H1 (cell line): ENCODE data around the gene MAS1. TPM values are rescaled to one million over a fixed set of nuclear protein-coding genes. Genes with fewer than 3 reads are reported as not detected.
"Not testable (repeated sequence)": the region's sequence is repeated elsewhere in the genome, so short reads cannot be mapped to it uniquely, and the experiment has no call there.

Experiments
- CTCF ChIA-PET: fragments of 300-600 bp; sonication (Branson Sonifier 250); formaldehyde crosslinking; loops from one replicate; lab custom pipeline; 2021; ENCODE audit not compliant: partially characterized antibody; lab: Charles Lee
- POLR2A ChIA-PET: fragments of 300-600 bp; sonication (Branson Sonifier 250); formaldehyde crosslinking; loops from one replicate; lab custom pipeline; 2021; ENCODE audit warnings: inconsistent platforms; ENCODE audit not compliant: partially characterized antibody; lab: Charles Lee
- DNase-seq, 2 experiments: peaks; one replicate each; pipeline versions ENCODE4 v3.0.0 to v3.0.0-alpha.2; 2010 to 2022; ENCODE audit warnings: low spot score in 2 of 2, low read depth in 1 of 2, mixed read lengths in 1 of 2
- FAIRE-seq: peaks from 2 replicates; lab custom pipeline; 2011; peaks lifted over from hg19 to GRCh38; lab: Jason Lieb, UNC
- H2AFZ ChIP-seq: 2 replicates; pipeline ENCODE4 v1.8.1; 2012; ENCODE audit warnings: low read length, inconsistent platforms
- H2AK5ac ChIP-seq: 2 replicates; pipeline ENCODE4 v1.6.1; 2013; ENCODE audit warnings: low read depth, low read length
- H2BK120ac ChIP-seq: replicated peaks from 2 replicates; pipeline ENCODE3; 2013; ENCODE audit warnings: low read depth, low read length, inconsistent platforms
- H2BK12ac ChIP-seq: 2 replicates; pipeline ENCODE4 v1.6.1; 2013; ENCODE audit warnings: low read depth, low read length
- H2BK15ac ChIP-seq: 2 replicates; pipeline ENCODE4 v1.6.1; 2013; ENCODE audit warnings: low read length
- H2BK20ac ChIP-seq: 2 replicates; pipeline ENCODE4 v1.6.1; 2013; ENCODE audit warnings: low read length
- H2BK5ac ChIP-seq: 2 replicates; pipeline ENCODE4 v1.6.1; 2013; ENCODE audit warnings: low read depth, low read length
- H3K14ac ChIP-seq: 2 replicates; pipeline ENCODE4 v1.6.1; 2013; ENCODE audit warnings: inconsistent platforms; ENCODE audit not compliant: insufficient read length
- H3K18ac ChIP-seq: 2 replicates; pipeline ENCODE4 v1.6.1; 2013; ENCODE audit warnings: low read length; ENCODE audit errors: extremely low read depth
- H3K23ac ChIP-seq: 2 replicates; pipeline ENCODE4 v1.6.1; 2013; ENCODE audit warnings: inconsistent platforms; ENCODE audit not compliant: insufficient read length
- H3K23me2 ChIP-seq: 2 replicates; pipeline ENCODE4 v1.6.1; 2013; ENCODE audit warnings: low read depth, low read length
- H3K27ac ChIP-seq: 2 replicates; pipeline ENCODE4 v1.6.1; 2011; ENCODE audit warnings: low read depth, low read length, inconsistent platforms
- H3K27me3 ChIP-seq, 4 experiments: replicated peaks in 1 of 4; 1 replicate in 1 of 4; 2 replicates in 3 of 4; pipeline versions ENCODE4 v1.6.1 to v1.8.1; 2011 to 2013; ENCODE audit warnings: low read length in 3 of 4, mild to moderate bottlenecking in 3 of 4, inconsistent platforms in 2 of 4, mixed read lengths in 2 of 4, moderate library complexity in 1 of 4; ENCODE audit not compliant: control insufficient read depth in 3 of 4, insufficient read depth in 3 of 4; ENCODE audit errors: extremely low read depth in 1 of 4
- H3K36me3 ChIP-seq, 4 experiments: 2 replicates each; pipeline versions ENCODE4 v1.6.1 to v1.8.1; 2011 to 2013; ENCODE audit warnings: mild to moderate bottlenecking in 4 of 4, low read length in 3 of 4, moderate library complexity in 2 of 4, control low read depth in 1 of 4, inconsistent platforms in 1 of 4; ENCODE audit not compliant: insufficient read depth in 4 of 4, control insufficient read depth in 2 of 4
- H3K4ac ChIP-seq: replicated peaks from 2 replicates; pipeline ENCODE3; 2013; ENCODE audit warnings: low read length, low read depth, mixed read lengths, inconsistent platforms; ENCODE audit not compliant: insufficient read length
- H3K4me1 ChIP-seq, 4 experiments: replicated peaks in 1 of 4; 1 replicate in 1 of 4; 2 replicates in 3 of 4; pipeline versions ENCODE4 v1.6.1 to v1.8.1; 2011 to 2013; ENCODE audit warnings: low read length in 3 of 4, inconsistent platforms in 2 of 4, mixed read lengths in 1 of 4; ENCODE audit not compliant: insufficient read depth in 4 of 4, control insufficient read depth in 3 of 4
- H3K4me2 ChIP-seq, 2 experiments: 2 replicates each; pipeline versions ENCODE4 v1.6.1 to v1.8.1; 2011 to 2013; ENCODE audit warnings: low read depth in 2 of 2, low read length in 2 of 2, control low read depth in 1 of 2, inconsistent platforms in 1 of 2, mild to moderate bottlenecking in 1 of 2; ENCODE audit not compliant: insufficient read depth in 1 of 2
- H3K4me3 ChIP-seq, 4 experiments: fragments of 200-600, 300-600 bp in 1 of 4; sonication (generic), shearing (Covaris generic), sonication (Bioruptor Twin) in 1 of 4; 2 replicates each; pipeline versions ENCODE4 v1.5.1 to v1.8.1; 2011 to 2016; ENCODE audit warnings: low read length in 4 of 4, low read depth in 3 of 4, control low read depth in 2 of 4, inconsistent platforms in 2 of 4, mild to moderate bottlenecking in 2 of 4, mixed read lengths in 1 of 4, moderate library complexity in 1 of 4; ENCODE audit not compliant: insufficient read depth in 2 of 4; ENCODE audit errors: extremely low read depth in 1 of 4
- H3K56ac ChIP-seq: replicated peaks from 2 replicates; pipeline ENCODE3; 2013; ENCODE audit warnings: low read depth, mild to moderate bottlenecking, mixed read lengths, low read length, inconsistent platforms; ENCODE audit not compliant: insufficient read length
- H3K79me1 ChIP-seq: 2 replicates; pipeline ENCODE4 v1.6.1; 2013; ENCODE audit warnings: low read depth, low read length, control low read depth
- H3K79me2 ChIP-seq, 2 experiments: 2 replicates each; pipeline versions ENCODE4 v1.6.1 to v1.8.1; 2012 to 2013; ENCODE audit warnings: low read length in 2 of 2, mild to moderate bottlenecking in 2 of 2, inconsistent platforms in 1 of 2; ENCODE audit not compliant: insufficient read depth in 2 of 2, control insufficient read depth in 1 of 2
- H3K9ac ChIP-seq, 4 experiments: replicated peaks in 1 of 4; 1 replicate in 1 of 4; 2 replicates in 3 of 4; pipeline versions ENCODE4 v1.6.1 to v1.8.1; 2011 to 2013; ENCODE audit warnings: low read depth in 3 of 4, low read length in 3 of 4, control low read depth in 2 of 4, mild to moderate bottlenecking in 2 of 4, moderate library complexity in 2 of 4, inconsistent platforms in 1 of 4; ENCODE audit errors: extremely low read depth in 1 of 4
- H3K9me3 ChIP-seq, 2 experiments: 2 replicates each; pipeline versions ENCODE4 v1.6.1 to v1.8.1; 2012 to 2013; ENCODE audit warnings: mild to moderate bottlenecking in 2 of 2, moderate library complexity in 2 of 2, control low read depth in 1 of 2, inconsistent platforms in 1 of 2, low read depth in 1 of 2, low read length in 1 of 2, mixed read lengths in 1 of 2; ENCODE audit not compliant: insufficient read depth in 2 of 2
- H4K20me1 ChIP-seq, 2 experiments: replicated peaks in 1 of 2; 2 replicates each; pipeline versions ENCODE3 to v1.8.1; 2011 to 2013; ENCODE audit warnings: inconsistent platforms in 2 of 2, low read length in 2 of 2, mild to moderate bottlenecking in 1 of 2; ENCODE audit not compliant: insufficient read depth in 2 of 2, control insufficient read depth in 1 of 2
- H4K5ac ChIP-seq: 2 replicates; pipeline ENCODE4 v1.6.1; 2013; ENCODE audit warnings: low read length, low read depth, mixed read lengths, inconsistent platforms; ENCODE audit not compliant: insufficient read length
- H4K8ac ChIP-seq: 2 replicates; pipeline ENCODE4 v1.8.0; 2013; ENCODE audit warnings: mild to moderate bottlenecking, moderate library complexity, low read length, inconsistent platforms; ENCODE audit not compliant: insufficient read depth; ENCODE audit errors: extremely low read depth
- H4K91ac ChIP-seq: replicated peaks from 2 replicates; pipeline ENCODE3; 2013; ENCODE audit warnings: low read length, mixed read lengths, inconsistent platforms; ENCODE audit not compliant: insufficient read length
- WGBS, 2 experiments: shearing (Covaris generic) in 1 of 2; methylation state at CpG; one replicate each; pipeline versions ENCODE4 v1.1.6 to v1.1.7; 2013 to 2015; ENCODE audit warnings: low lambda C conversion rate in 2 of 2, mixed read lengths in 2 of 2, inconsistent platforms in 1 of 2, low coverage in 1 of 2, missing lambda C conversion rate in 1 of 2; ENCODE audit not compliant: insufficient replicate concordance in 2 of 2, insufficient coverage in 1 of 2, insufficient read length in 1 of 2; ENCODE audit errors: extremely low coverage in 1 of 2, missing lambda C conversion rate in 1 of 2; 5-methylcytosine and 5-hydroxymethylcytosine counted together
- polyA plus RNA-seq, 7 experiments: library from polyadenylated mRNA; depleted of rRNA in 3 of 7; stranded (reverse) in 5 of 7; unstranded in 2 of 7; fragments of >200 nt in 5 of 7; fragments of 200-250 nt in 2 of 7; gene quantifications; 1 replicate in 5 of 7; 2 replicates in 1 of 7; 4 replicates in 1 of 7; pipeline versions ENCODE4 v1.2.1 to v1.2.3, GENCODE V29; 2011 to 2013; ENCODE audit warnings: missing spikeins in 2 of 7, mixed read lengths in 2 of 7
- total RNA-seq: library from RNA; stranded (reverse); fragmentation: NEBNext Ultra II Directional; extraction: Animal tissue kit (Norgen Biotek cat#: 25700); gene quantifications from 2 replicates; pipeline ENCODE4 v1.2.1, GENCODE V29; 2021

MAS1 gene
- total and polyA plus RNA-seq, 2 of the 8 experiments (the other 6 are each of a cell fraction or from before 2014, with no cell fraction given), result 0.02 TPM; not detected in 1

GRCh38 chr6:159924150-159924549 is 33.4 kb downstream of the MAS1 start:
- H3K9me3 ChIP-seq, H3K4ac ChIP-seq, H4K91ac ChIP-seq, CTCF ChIA-PET, H3K14ac ChIP-seq, H4K20me1 ChIP-seq, H2AFZ ChIP-seq, FAIRE-seq, H2AK5ac ChIP-seq, H3K23ac ChIP-seq, H2BK15ac ChIP-seq, H2BK120ac ChIP-seq, H3K18ac ChIP-seq, H4K5ac ChIP-seq, POLR2A ChIA-PET, H3K27me3 ChIP-seq, H3K4me2 ChIP-seq, H3K4me1 ChIP-seq, H3K79me2 ChIP-seq, H2BK12ac ChIP-seq, H3K23me2 ChIP-seq, H2BK20ac ChIP-seq, DNase-seq, H3K27ac ChIP-seq, H3K56ac ChIP-seq, H2BK5ac ChIP-seq, H3K79me1 ChIP-seq, H3K4me3 ChIP-seq, H4K8ac ChIP-seq, H3K36me3 ChIP-seq, H3K9ac ChIP-seq: not testable (repeated sequence)
- WGBS, 2 experiments, result 84% methylated on average over 2 of the region's 2 CpGs; no CpG with 5 or more reads in 1 of the 2 experiments
